ENCODE measurements around the gene MON2. TPM values are rescaled to one million over a fixed set of nuclear protein-coding genes. Genes with fewer than 3 reads are reported as not detected.
A peak's percentile ranks its signal among the peaks of the same experiment; 100 is the strongest.

The MON2 gene
- total RNA-seq, 2 donors from 2014 or later, result 48.6 to 66.3 TPM

DNA sequence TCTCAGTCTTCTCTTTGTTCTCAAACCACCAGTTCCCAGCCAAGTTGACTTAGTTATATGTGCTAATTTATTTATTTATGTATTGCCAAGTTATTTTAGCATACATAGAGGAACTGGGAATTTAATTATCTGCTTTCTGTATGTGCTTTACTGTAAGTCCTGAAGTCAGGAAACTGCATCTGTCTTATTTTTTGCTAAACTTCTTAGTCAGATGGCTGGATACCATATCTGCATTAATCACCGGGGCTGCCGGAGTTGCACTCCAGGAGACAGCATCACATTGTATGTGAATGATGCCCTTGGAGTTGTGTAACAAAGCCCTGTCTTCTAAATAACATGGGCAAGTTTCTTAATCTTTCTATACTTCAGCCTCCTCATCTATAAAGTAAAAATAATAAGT is 96.2 kb downstream of the MON2 start:
- intact Hi-C loops (cut with DNase I), result no loop called here
- Histone ChIP-seq H3K4me1 (replicated peaks) (no peaks in the 10 kb centered on the region), H3K27me3 (replicated peaks; ENCODE audit: insufficient read depth) (no peaks in the 10 kb centered on the region), H3K4me3 (no peak overlapping the region), H3K9me3 (no peaks in the 10 kb centered on the region), H3K36me3 (no peaks in the 10 kb centered on the region), H3K27ac (no peak overlapping the region)
- TF ChIP-seq, protein P1, sequence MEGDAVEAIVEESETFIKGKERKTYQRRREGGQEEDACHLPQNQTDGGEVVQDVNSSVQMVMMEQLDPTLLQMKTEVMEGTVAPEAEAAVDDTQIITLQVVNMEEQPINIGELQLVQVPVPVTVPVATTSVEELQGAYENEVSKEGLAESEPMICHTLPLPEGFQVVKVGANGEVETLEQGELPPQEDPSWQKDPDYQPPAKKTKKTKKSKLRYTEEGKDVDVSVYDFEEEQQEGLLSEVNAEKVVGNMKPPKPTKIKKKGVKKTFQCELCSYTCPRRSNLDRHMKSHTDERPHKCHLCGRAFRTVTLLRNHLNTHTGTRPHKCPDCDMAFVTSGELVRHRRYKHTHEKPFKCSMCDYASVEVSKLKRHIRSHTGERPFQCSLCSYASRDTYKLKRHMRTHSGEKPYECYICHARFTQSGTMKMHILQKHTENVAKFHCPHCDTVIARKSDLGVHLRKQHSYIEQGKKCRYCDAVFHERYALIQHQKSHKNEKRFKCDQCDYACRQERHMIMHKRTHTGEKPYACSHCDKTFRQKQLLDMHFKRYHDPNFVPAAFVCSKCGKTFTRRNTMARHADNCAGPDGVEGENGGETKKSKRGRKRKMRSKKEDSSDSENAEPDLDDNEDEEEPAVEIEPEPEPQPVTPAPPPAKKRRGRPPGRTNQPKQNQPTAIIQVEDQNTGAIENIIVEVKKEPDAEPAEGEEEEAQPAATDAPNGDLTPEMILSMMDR (IDR thresholded peaks at IDR 0.05), result no peak
- TF ChIP-seq POLR2A (IDR thresholded peaks at IDR 0.05), result no peak
- no peak for TF ChIP-seq POLR2AphosphoS5 (IDR thresholded peaks at IDR 0.05)
- WGBS, result 77% methylated on average over 2 of the region's 2 CpGs
- no peak for DNase-seq (ENCODE audit: low spot score)

DNA sequence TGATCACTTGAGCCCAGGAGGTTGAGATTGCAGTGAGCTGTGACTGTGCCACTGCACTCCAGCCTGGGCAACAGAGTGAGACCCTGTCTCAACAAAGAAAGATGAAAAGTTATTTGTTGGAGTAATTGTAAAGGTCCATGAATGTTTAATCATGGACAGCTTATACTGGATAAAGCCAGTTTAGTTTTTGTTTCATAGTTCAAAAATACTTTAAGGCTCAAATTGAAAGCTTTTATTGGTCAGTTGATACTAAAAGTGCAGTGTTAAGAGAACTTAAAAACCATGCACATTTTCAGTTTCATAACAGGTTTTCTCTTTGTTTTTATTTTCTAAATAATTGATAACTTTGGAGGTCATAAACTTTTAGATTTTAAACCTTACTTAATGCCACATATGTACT is 108.4 kb downstream of the MON2 start:
- no peaks in the 10 kb centered on the region for H3K36me3 ChIP-seq
- H3K27ac ChIP-seq, result no peak overlapping the region
- no peaks in the 10 kb centered on the region for H3K4me1 ChIP-seq (replicated peaks)
- no peaks in the 10 kb centered on the region for H3K9me3 ChIP-seq
- H3K4me3 ChIP-seq, result no peak overlapping the region
- intact Hi-C loops (cut with DNase I), result no loop called here
- no peak for DNase-seq (ENCODE audit: low spot score)
- no peaks in the 10 kb centered on the region for H3K27me3 ChIP-seq (replicated peaks; ENCODE audit: insufficient read depth)
- TF ChIP-seq, protein P1 (IDR thresholded peaks at IDR 0.05), result no peak

DNA sequence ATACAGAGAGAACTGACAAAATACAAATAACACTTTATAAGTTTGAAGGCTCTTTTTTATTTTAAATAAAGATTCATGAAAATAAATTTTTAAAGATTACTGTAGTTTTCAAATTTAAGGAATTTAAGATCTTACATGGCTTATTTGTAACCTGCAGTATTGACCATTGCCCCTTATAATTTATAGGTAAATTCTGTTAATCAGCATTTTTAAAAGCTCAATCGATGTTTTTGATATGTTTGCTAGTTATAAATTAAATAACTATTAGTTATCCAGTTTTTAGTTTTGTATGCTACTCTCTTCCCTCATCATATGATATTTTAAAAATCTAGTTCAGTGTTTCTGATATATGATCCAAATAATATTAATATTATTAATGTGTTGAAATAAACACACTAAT is 109.9 kb downstream of the MON2 start:
- intact Hi-C loops (cut with DNase I), result no loop called here
- WGBS, result 98% methylated on average over 1 of the region's 1 CpG
- Histone ChIP-seq H3K4me3 (no peak overlapping the region), H3K27me3 (replicated peaks; ENCODE audit: insufficient read depth) (no peaks in the 10 kb centered on the region), H3K36me3 (no peaks in the 10 kb centered on the region), H3K4me1 (replicated peaks) (no peaks in the 10 kb centered on the region), H3K27ac (no peak overlapping the region), H3K9me3 (no peaks in the 10 kb centered on the region)
- no peak for DNase-seq (ENCODE audit: low spot score)
- no peak for TF ChIP-seq POLR2A (IDR thresholded peaks at IDR 0.05)
- no peak for TF ChIP-seq POLR2AphosphoS5 (IDR thresholded peaks at IDR 0.05)
- TF ChIP-seq, protein P1 (IDR thresholded peaks at IDR 0.05), result no peak

DNA sequence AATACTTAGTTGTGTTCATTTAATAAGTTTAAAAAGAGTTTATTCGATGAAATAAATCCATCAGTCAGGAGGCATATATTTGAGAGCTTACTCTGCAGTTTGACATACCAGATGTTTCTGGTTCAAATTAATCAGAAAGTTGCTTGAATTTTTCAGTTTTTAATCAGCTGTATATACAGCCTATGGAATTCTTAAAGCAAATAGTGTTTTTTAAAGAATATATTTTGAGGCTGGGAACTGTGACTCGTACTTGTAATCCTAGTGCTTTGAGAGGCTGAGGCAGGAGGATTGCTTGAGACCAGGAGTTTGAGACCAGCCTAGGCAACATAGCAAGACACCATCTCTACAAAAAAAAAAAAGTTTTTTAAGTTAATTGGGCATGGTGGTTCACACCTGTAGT is 112.1 kb downstream of the MON2 start:
- DNase-seq (ENCODE audit: low spot score), result no peak
- 97% methylated on average over 2 of the region's 2 CpGs for WGBS
- Histone ChIP-seq H3K36me3 (no peaks in the 10 kb centered on the region), H3K27me3 (replicated peaks; ENCODE audit: insufficient read depth) (no peaks in the 10 kb centered on the region), H3K9me3 (no peaks in the 10 kb centered on the region), H3K4me3 (no peak overlapping the region), H3K4me1 (replicated peaks) (no peaks in the 10 kb centered on the region), H3K27ac (no peak overlapping the region)
- TF ChIP-seq, protein P1 (IDR thresholded peaks at IDR 0.05), result no peak
- TF ChIP-seq POLR2A (IDR thresholded peaks at IDR 0.05), result no peak
- TF ChIP-seq POLR2AphosphoS5 (IDR thresholded peaks at IDR 0.05), result no peak
- intact Hi-C loops (cut with DNase I), result no loop called here

DNA sequence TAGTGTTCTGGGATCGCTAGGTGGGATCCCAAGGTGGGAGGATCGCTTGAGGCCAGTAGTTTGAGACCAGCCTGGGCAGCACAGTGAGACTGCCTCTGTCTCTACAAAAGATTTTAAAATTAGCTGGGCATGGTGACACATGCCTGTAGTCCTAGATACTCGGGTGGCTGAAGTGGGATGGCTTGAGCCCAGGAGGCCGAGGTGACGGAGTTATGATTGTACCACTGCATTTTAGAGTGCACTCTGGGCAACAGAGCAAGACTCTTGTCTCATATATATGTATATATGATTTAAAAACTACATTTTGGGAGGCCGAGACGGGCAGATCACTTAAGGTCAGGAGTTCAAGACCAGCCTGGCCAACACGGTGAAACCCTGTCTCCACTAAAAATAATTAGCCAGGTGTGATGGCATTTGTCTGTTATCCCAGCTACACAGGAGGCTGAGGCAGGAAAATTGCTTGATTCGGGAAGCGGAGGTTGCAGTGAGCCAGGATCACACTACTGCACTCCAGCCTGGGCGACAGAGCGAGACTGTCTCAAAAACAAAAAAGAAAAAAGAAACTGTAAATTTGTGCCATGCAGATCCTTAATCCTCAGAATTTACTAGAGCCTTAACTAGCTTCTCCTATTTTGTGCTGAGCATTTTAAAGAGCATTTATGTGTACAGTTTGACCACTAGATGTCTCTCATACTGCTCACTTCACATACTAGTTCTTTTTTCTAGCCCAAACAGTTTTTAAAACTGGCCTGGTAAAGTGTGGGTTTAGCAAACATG is 114.8 kb downstream of the MON2 start:
- intact Hi-C loops (cut with DNase I), result loop anchor here (2.0 to 10.0 kb wide), 2 partner anchors 147 to 213 kb away; no protein-coding TSS in a partner anchor
- H3K27ac ChIP-seq, result no peak overlapping the region
- no peak for DNase-seq (ENCODE audit: low spot score)
- no peaks in the 10 kb centered on the region for H3K36me3 ChIP-seq
- H3K9me3 ChIP-seq, result no peaks in the 10 kb centered on the region
- no peaks in the 10 kb centered on the region for H3K4me1 ChIP-seq (replicated peaks)
- 71% methylated on average over 12 of the region's 12 CpGs for WGBS
- no peak overlapping the region for H3K4me3 ChIP-seq
- TF ChIP-seq, protein P1 (IDR thresholded peaks at IDR 0.05), result peak in 3 of 4 experiments; percentile 59 to 78 (median 72)
- TF ChIP-seq POLR2A (IDR thresholded peaks at IDR 0.05) (no peak), POLR2AphosphoS5 (IDR thresholded peaks at IDR 0.05) (no peak)
- H3K27me3 ChIP-seq (replicated peaks; ENCODE audit: insufficient read depth), result no peaks in the 10 kb centered on the region
